A549 (cell line): ENCODE data around the gene LDLRAD3.

ENCODE experiments used
- BHLHE40 ChIP-seq: IDR thresholded peaks from 2 replicates; pipeline ENCODE4 v1.6.1; 2012; ENCODE audit warnings: low read depth, low read length, inconsistent platforms
- HOXA7 ChIP-seq: fragments of 250-450 bp; sonication (Bioruptor Pico); IDR thresholded peaks from 2 replicates; pipeline ENCODE4 v1.5.0; 2020; ENCODE audit warnings: mild to moderate bottlenecking, moderate library complexity
- MAX ChIP-seq: IDR thresholded peaks from 2 replicates; pipeline ENCODE4 v1.6.1; 2012
- POLR2A ChIP-seq: IDR thresholded peaks from 2 replicates; pipeline ENCODE4 v1.6.1; 2012; ENCODE audit warnings: mild to moderate bottlenecking, low read length

GRCh38 chr11:35923452-35923851 lies 20.4 kb upstream of the LDLRAD3 start:
- TF ChIP-seq MAX, result no peak
- TF ChIP-seq POLR2A, result no peak
- no peak for TF ChIP-seq BHLHE40
- no peak for TF ChIP-seq HOXA7 (CRISPR knock-in tag)
